C4-2B (cell line): ENCODE measurements around the gene ARHGDIB.

Experiments used
- H3K27ac ChIP-seq: fragments of 450-650 bp; 2 replicates; pipeline ENCODE4 v1.5.1; 2017
- ZFX ChIP-seq: fragments of 450-650 bp; IDR thresholded peaks from 2 replicates; pipeline ENCODE4 v1.6.1; 2017
- TF ChIP-seq, protein P1 (sequence below): fragments of 450-650 bp; conservative IDR thresholded peaks from 2 replicates; pipeline ENCODE4 v1.5.1; 2017; ENCODE audit warnings: mild to moderate bottlenecking

ARHGDIB gene

GRCh38 chr12:14984036-14984435 lies 22.6 kb upstream of the ARHGDIB start:
- no peak for TF ChIP-seq ZFX
- TF ChIP-seq, protein P1, sequence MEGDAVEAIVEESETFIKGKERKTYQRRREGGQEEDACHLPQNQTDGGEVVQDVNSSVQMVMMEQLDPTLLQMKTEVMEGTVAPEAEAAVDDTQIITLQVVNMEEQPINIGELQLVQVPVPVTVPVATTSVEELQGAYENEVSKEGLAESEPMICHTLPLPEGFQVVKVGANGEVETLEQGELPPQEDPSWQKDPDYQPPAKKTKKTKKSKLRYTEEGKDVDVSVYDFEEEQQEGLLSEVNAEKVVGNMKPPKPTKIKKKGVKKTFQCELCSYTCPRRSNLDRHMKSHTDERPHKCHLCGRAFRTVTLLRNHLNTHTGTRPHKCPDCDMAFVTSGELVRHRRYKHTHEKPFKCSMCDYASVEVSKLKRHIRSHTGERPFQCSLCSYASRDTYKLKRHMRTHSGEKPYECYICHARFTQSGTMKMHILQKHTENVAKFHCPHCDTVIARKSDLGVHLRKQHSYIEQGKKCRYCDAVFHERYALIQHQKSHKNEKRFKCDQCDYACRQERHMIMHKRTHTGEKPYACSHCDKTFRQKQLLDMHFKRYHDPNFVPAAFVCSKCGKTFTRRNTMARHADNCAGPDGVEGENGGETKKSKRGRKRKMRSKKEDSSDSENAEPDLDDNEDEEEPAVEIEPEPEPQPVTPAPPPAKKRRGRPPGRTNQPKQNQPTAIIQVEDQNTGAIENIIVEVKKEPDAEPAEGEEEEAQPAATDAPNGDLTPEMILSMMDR, result no peak
- H3K27ac ChIP-seq, result no peak overlapping the region

DNA sequence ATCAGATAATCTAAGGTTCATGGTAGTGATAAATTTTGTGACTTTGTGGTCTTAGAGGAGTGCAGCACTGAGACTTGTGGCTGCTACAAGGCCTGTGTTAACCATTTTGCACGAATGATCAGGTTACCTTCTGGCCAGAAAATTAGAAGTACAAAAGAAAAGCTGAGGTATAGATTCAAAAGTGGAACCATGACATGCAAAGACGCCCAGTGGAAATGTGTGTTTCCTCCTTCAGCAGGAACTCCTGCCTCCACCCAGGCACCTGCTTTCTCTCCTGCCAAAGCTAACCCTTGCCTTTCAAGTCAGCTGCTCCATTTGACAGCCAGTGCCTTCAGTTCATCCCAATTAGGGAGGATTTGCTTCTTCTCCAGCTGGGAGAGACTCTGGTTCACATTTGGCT lies 21.6 kb upstream of the ARHGDIB start:
- no peak overlapping the region for H3K27ac ChIP-seq
- no peak for TF ChIP-seq ZFX
- TF ChIP-seq, protein P1, result no peak

DNA sequence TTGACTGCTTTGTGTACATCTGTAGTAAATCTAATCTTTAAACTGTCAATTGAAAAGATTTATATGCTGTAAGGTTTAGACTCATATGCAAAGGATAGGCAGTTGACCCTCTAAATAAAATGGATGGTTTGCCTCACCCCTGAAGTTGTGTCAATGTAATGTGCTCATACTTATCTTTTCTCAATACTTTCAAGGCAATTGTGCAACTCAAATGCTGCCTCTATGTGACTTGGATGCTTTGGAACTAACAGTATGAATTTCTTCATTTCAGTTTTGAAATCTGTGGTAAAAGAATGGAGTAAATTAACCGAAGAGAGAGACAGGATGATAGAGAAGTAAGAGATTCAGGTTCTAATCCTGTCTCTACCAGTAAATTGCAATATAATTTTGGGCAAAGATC lies 21.2 kb upstream of the ARHGDIB start:
- no peak overlapping the region for H3K27ac ChIP-seq
- TF ChIP-seq ZFX, result no peak
- TF ChIP-seq, protein P1, result no peak

DNA sequence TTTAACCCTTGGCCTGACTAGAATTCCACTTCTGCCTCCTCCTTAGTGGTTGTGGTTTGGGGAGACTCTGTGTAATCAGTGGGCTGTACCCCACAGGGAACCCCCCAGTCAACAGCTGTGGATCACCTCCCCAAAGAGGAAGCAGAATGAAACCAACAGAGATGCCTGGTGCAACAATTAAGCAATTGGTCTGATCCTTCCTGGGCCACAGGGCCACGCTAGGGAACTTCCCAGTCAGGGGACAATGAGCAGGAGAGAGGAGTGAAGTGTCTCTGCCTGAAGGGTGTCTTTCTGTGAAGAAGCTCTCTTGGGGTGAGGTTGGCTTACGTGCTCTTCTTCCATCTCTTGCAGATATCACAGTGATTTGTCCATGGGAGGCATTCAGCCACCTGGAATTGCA lies 19.6 kb upstream of the ARHGDIB start:
- TF ChIP-seq, protein P1, result no peak
- TF ChIP-seq ZFX, result no peak
- no peak overlapping the region for H3K27ac ChIP-seq

- H3K27ac ChIP-seq, result no peak overlapping the region
- TF ChIP-seq, protein P1, result no peak
- no peak for TF ChIP-seq ZFX
These were observed 18.1 kb upstream of the ARHGDIB start for GRCh38 chr12:14979468-14979867.

GRCh38 chr12:14976658-14977057 lies 15.3 kb upstream of the ARHGDIB start:
- TF ChIP-seq ZFX, result no peak
- TF ChIP-seq, protein P1, result no peak
- no peak overlapping the region for H3K27ac ChIP-seq

GRCh38 chr12:14975457-14975856 lies 14.1 kb upstream of the ARHGDIB start:
- H3K27ac ChIP-seq, result no peak overlapping the region
- TF ChIP-seq, protein P1, result no peak
